Measurements from ENCODE around the gene DHRS7B. TPM values are rescaled to one million over a fixed set of nuclear protein-coding genes. Genes with fewer than 3 reads are reported as not detected.
"Not testable (repeated sequence)": the region's sequence is repeated elsewhere in the genome, so short reads cannot be mapped to it uniquely, and the experiment has no call there.

Gene DHRS7B
- total RNA-seq, 4 donors from 2014 or later, result 14.6 to 80.6 (median 47.7) TPM

DNA sequence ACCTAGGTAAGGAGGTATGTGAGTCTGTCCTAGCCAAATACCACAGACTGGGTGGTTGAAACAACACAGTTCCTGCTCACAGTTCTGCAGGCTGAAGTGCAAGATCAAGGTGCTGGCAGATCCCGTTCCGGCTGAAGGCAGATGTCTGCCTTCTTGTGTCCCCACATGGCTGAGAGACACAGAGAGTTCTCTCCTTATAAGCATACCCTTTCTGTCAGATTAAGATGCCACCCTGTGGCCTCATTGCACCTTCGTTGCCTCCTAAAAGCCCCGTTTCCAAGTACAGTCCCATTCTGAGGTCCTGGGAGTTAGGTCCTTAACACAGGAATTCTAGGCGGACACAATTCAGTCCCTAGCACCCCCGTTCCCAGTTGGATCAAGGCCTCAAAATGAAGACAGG, 96.3 kb downstream of the DHRS7B start:
- no peak for DNase-seq
- Histone ChIP-seq H3K9me3 (no peaks in the 10 kb centered on the region), H3K27me3 (no peaks in the 10 kb centered on the region), H3K4me1 (peaks cover 0 to 11% (median 5%) of the 10 kb centered on the region in 4 donors), H3K27ac (no peak overlapping the region), H3K4me3 (no peak overlapping the region), H3K36me3 (no peaks in the 10 kb centered on the region)
- TF ChIP-seq POLR2AphosphoS5 (IDR thresholded peaks at IDR 0.05) (no peak), EP300 (IDR thresholded peaks at IDR 0.05; ENCODE audit: low read depth) (no peak)
- in situ Hi-C loops (cut with MboI; ENCODE audit: low pct_ligation_motif_present in 1 of 4, low pct_unique_long_range_greater_than_20kb in 1 of 4, low sequenced_read_pairs in 3 of 4), result loop anchor here in 1 of 4 donors (25.0 kb wide), 1 partner anchor 111 kb away; no protein-coding TSS in a partner anchor
- intact Hi-C loops (cut with DNase I; ENCODE audit: low total_unique reads), result no loop called here
- 91 to 100% methylated on average over 1 to 6 of the region's 6 CpGs for WGBS, 2 donors (ENCODE audit: low coverage in 1 of 2)

DNA sequence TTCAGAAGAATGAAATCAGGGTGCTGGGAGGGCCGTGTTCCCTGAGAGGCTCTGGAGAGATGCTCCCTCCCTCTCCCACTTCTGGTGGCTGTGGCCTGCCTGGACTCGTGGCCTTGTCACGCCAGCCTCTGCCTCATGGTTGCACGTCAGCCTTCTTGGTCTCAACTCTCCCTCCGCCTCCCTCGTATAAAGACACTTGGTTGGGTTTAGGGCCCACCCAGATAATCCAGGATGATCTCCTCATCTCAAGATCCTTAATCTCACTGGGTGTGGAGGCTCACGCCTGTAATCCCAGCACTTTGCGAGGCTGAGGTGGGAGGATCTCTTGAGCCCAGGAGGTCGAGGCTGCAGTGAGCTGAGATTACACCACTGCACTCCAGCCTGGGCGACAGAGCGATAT, 100.5 kb downstream of the DHRS7B start:
- in situ Hi-C loops (cut with MboI; ENCODE audit: low pct_ligation_motif_present in 1 of 4, low pct_unique_long_range_greater_than_20kb in 1 of 4, low sequenced_read_pairs in 3 of 4); H3K4me3 ChIP-seq; H3K27ac ChIP-seq; H3K9me3 ChIP-seq; DNase-seq; H3K36me3 ChIP-seq; H3K4me1 ChIP-seq; H3K27me3 ChIP-seq; intact Hi-C loops (cut with DNase I; ENCODE audit: low total_unique reads): not testable (repeated sequence)
- 62 to 82% methylated on average over 2 to 11 of the region's 11 CpGs for WGBS, 2 donors (ENCODE audit: low coverage in 1 of 2)

DNA sequence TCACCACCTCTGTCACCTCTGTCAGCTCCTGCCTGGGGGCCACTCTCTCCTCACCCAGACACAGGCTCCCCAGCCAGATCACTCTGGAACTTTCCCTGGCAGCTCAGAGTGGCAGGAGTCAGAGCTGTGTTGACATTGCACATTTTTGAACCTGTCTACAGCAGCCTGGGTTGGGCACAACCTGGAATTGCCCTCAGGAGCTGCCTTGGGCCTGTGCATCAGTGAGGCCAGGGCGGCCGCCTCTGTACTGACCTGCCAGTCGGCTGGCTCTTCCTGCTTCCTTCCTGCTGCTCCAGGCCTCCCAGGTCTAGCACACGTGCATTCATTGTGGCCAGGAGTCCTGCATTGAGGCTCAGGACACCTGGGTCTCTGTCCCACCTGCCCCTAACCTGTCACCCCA, 101.3 kb downstream of the DHRS7B start:
- Histone ChIP-seq H3K4me1 (no peaks in the 10 kb centered on the region), H3K4me3 (no peak overlapping the region), H3K27me3 (no peaks in the 10 kb centered on the region), H3K27ac (no peak overlapping the region), H3K9me3 (no peaks in the 10 kb centered on the region), H3K36me3 (no peaks in the 10 kb centered on the region)
- in situ Hi-C loops (cut with MboI; ENCODE audit: low pct_ligation_motif_present in 1 of 4, low pct_unique_long_range_greater_than_20kb in 1 of 4, low sequenced_read_pairs in 3 of 4), result no loop called here
- DNase-seq, result no peak
- intact Hi-C loops (cut with DNase I; ENCODE audit: low total_unique reads), result no loop called here
- WGBS, 2 donors (ENCODE audit: low coverage in 1 of 2), result 81% methylated on average over 4 of the region's 4 CpGs; no CpG with 5 or more reads in 1 of the 2 donors
- TF ChIP-seq, protein P1, sequence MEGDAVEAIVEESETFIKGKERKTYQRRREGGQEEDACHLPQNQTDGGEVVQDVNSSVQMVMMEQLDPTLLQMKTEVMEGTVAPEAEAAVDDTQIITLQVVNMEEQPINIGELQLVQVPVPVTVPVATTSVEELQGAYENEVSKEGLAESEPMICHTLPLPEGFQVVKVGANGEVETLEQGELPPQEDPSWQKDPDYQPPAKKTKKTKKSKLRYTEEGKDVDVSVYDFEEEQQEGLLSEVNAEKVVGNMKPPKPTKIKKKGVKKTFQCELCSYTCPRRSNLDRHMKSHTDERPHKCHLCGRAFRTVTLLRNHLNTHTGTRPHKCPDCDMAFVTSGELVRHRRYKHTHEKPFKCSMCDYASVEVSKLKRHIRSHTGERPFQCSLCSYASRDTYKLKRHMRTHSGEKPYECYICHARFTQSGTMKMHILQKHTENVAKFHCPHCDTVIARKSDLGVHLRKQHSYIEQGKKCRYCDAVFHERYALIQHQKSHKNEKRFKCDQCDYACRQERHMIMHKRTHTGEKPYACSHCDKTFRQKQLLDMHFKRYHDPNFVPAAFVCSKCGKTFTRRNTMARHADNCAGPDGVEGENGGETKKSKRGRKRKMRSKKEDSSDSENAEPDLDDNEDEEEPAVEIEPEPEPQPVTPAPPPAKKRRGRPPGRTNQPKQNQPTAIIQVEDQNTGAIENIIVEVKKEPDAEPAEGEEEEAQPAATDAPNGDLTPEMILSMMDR (IDR thresholded peaks at IDR 0.05), result no peak
- no peak for TF ChIP-seq EP300 (IDR thresholded peaks at IDR 0.05; ENCODE audit: low read depth)
- no peak for TF ChIP-seq POLR2A (IDR thresholded peaks at IDR 0.05)
- no peak for TF ChIP-seq POLR2AphosphoS5 (IDR thresholded peaks at IDR 0.05)

DNA sequence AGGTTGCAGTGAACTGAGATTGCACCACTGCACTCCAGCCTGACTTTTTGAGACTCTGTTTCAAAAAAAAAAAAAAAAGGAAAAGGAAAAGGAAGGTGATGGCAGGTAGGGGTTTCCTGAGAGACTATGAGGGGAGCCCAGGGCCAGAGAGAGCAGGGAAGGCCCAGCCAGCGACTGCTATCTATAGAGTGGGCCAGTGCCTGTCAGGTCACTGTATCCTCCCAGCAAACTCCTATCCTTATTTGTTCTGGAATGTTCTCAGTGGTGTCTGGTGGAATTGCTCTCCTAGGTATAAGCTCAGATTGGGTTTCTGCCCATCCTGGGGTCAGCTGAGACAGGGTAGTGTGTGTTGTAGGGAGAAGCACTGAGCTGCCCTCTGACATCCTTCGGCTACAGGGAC, 102.1 kb downstream of the DHRS7B start:
- DNase-seq, result no peak
- in situ Hi-C loops (cut with MboI; ENCODE audit: low pct_ligation_motif_present in 1 of 4, low pct_unique_long_range_greater_than_20kb in 1 of 4, low sequenced_read_pairs in 3 of 4) (no loop called here), intact Hi-C loops (cut with DNase I; ENCODE audit: low total_unique reads) (no loop called here)
- no peak overlapping the region for H3K4me3 ChIP-seq
- H3K27ac ChIP-seq, result no peak overlapping the region
- no peaks in the 10 kb centered on the region for H3K4me1 ChIP-seq
- no peaks in the 10 kb centered on the region for H3K27me3 ChIP-seq
- TF ChIP-seq POLR2AphosphoS5 (IDR thresholded peaks at IDR 0.05), result no peak
- TF ChIP-seq EP300 (IDR thresholded peaks at IDR 0.05; ENCODE audit: low read depth), result no peak
- TF ChIP-seq POLR2A (IDR thresholded peaks at IDR 0.05), result no peak
- TF ChIP-seq, protein P1 (IDR thresholded peaks at IDR 0.05), result no peak
- 79 to 83% methylated on average over 1 to 2 of the region's 2 CpGs for WGBS, 2 donors (ENCODE audit: low coverage in 1 of 2)
- no peaks in the 10 kb centered on the region for H3K9me3 ChIP-seq
- no peaks in the 10 kb centered on the region for H3K36me3 ChIP-seq

DNA sequence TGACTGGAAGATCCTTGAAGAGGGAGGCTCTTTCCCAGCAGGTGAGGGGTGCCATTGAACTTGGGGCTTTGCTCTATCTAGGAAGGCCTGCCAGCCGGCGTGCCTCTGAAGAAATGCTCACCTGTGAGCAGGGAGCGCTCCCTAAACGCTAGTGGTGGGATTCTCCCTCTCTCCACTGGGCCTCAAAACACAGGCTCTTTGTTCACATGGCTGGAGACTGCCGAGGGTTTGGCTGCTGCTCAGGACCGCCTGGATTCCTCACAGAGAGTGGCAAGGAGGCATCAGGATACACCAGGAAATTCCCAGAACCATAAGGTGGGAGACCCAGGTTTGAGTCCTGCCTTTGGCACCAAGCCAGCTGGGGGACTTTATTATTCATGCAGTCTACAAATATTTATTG, 104.8 kb downstream of the DHRS7B start:
- intact Hi-C loops (cut with DNase I; ENCODE audit: low total_unique reads) (no loop called here), in situ Hi-C loops (cut with MboI; ENCODE audit: low pct_ligation_motif_present in 1 of 4, low pct_unique_long_range_greater_than_20kb in 1 of 4, low sequenced_read_pairs in 3 of 4) (no loop called here)
- Histone ChIP-seq H3K27me3 (no peaks in the 10 kb centered on the region), H3K4me1 (no peaks in the 10 kb centered on the region), H3K36me3 (no peaks in the 10 kb centered on the region), H3K9me3 (no peaks in the 10 kb centered on the region), H3K4me3 (no peak overlapping the region), H3K27ac (no peak overlapping the region)
- DNase-seq, result no peak
- 90% methylated on average over 6 of the region's 6 CpGs; no CpG with 5 or more reads in 1 of the 2 donors for WGBS, 2 donors (ENCODE audit: low coverage in 1 of 2)
- no peak for TF ChIP-seq POLR2A (IDR thresholded peaks at IDR 0.05)

Data from transverse colon (tissue), 4 donors.